NCI-H69 (cell line): ENCODE data around the gene HLA-DQB1.
"Not testable (repeated sequence)": the region's sequence is repeated elsewhere in the genome, so short reads cannot be mapped to it uniquely, and the experiment has no call there.

Source experiments
- DNase-seq: peaks from one replicate; lab custom pipeline; 2025; lab: John Stamatoyannopoulos, UW

The HLA-DQB1 gene

GRCh38 chr6:32662099-32662498 lies 4.4 kb downstream of the HLA-DQB1 start:
- DNase-seq: no peak

GRCh38 chr6:32659856-32660595 lies 6.4 kb downstream of the HLA-DQB1 start:
- DNase-seq: no peak

GRCh38 chr6:32658268-32658897 lies 8.1 kb downstream of the HLA-DQB1 start:
- DNase-seq: no peak

- DNase-seq: not testable (repeated sequence)
These were observed 8.6 kb downstream of the HLA-DQB1 start for GRCh38 chr6:32657819-32658218.

DNA sequence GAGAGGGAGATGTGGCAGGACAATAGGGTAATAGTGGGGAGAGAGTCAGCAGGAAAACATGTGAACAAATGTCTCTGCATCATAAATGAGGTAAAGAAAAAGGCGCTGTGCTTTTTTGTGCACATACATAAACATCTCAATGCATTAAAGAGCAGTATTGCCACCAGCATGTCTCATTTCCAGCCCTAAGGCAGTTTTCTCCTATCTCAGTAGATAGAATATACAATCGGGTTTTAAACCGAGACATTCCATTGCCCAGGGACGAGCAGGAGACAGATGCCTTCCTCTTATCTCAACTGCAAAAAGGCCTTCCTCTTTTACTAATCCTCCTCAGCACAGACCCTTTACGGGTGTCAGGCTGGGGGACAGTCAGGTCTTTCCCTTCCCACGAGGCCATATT lies 9.1 kb downstream of the HLA-DQB1 start:
- not testable (repeated sequence) for DNase-seq

GRCh38 chr6:32655203-32655710 lies 11.2 kb downstream of the HLA-DQB1 start:
- no peak for DNase-seq

DNA sequence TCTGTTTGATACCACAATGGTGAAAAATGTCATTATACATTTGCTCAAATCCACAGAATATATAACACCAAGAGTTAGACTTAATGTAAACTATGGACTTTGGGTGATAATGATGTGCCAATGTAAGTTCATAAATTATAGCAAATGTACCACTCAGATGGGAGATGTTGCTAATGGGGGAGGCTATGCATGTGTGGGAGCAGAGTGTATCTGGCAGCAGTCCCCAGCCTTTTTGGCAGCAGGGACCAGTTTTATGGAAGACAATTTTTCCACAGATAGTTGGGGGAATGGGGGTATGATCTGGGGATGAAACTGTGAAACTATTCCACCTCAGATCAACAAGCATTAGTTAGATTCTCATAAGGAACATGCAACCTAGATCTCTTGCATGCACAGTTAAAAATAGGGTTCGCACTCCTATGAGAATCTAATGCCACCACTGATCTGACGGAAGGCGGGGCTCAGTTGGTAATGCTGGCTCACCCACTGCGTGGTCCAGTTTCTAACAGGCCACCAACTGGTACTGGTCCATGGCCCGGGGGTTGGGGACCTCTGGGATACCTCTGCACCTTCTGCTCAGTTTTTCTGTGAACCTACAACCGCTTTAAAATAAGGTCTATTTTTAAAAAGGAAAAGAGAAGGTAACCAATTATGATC lies 21.3 kb downstream of the HLA-DQB1 start:
- no peak for DNase-seq

GRCh38 chr6:32643904-32644303 lies 22.6 kb downstream of the HLA-DQB1 start:
- DNase-seq: no peak

DNA sequence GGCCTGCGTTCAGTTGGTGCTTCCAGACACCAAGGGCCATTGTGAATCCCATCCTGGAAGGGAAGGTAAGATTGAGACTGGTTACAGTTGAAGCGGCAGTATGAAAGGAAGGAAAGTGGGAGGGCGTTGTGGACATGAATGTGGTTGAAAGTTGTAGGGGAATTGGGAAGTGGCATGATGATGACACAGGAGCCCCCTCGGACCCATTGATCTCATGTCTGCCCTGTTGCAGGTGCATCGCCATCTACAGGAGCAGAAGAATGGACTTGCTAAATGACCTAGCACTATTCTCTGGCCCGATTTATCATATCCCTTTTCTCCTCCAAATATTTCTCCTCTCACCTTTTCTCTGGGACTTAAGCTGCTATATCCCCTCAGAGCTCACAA lies 23.7 kb downstream of the HLA-DQB1 start:
- DNase-seq: no peak

- DNase-seq: not testable (repeated sequence)
These were observed 24.4 kb downstream of the HLA-DQB1 start for GRCh38 chr6:32641785-32642719.

DNA sequence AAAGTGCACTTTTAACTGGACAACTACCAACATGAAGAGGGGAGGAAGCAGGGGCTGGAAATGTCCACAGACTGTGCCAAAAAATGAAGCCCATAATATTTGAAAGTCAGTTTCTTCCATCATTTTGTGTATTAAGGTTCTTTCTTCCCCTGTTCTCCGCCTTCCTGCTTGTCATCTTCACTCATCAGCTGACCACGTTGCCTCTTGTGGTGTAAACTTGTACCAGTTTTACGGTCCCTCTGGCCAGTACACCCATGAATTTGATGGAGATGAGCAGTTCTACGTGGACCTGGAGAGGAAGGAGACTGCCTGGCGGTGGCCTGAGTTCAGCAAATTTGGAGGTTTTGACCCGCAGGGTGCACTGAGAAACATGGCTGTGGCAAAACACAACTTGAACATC lies 25.3 kb downstream of the HLA-DQB1 start:
- no peak for DNase-seq

GRCh38 chr6:32639440-32640394 lies 26.7 kb downstream of the HLA-DQB1 start:
- DNase-seq: no peak

DNA sequence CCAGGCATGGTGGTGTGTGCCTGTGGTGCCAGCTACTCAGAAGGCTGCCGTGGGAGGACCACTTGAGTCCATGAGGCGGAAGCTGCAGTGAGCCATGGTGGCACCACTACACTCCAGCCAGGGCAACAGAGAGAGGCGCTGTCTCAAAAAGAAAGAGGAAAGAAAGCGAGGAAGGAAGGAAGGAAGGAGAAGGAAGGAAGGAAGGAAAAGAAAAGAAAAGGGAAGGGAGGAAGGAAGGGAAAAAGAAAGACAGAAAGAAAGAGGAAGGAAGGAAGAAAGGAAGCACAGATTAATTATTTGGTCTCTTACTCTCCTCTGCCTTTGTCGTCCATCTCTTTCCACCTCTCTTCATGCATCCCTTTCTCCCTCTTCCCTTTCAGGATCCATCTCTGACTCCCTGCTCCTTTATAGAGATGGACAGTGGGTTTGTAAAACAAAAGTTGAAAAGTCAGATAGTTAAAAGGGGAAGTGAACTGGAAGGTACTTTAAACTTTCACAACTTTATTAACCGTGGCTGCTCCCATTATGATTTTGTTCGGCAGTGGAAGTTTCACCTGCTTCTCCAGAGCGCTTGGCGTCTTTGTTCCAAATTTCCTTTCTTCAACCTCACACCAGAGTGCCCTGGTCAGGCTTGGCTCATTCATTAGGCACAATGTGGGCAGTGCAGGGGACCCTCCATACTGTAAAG lies 27.8 kb downstream of the HLA-DQB1 start:
- no peak for DNase-seq

GRCh38 chr6:32637883-32638282 lies 28.6 kb downstream of the HLA-DQB1 start:
- no peak for DNase-seq

DNA sequence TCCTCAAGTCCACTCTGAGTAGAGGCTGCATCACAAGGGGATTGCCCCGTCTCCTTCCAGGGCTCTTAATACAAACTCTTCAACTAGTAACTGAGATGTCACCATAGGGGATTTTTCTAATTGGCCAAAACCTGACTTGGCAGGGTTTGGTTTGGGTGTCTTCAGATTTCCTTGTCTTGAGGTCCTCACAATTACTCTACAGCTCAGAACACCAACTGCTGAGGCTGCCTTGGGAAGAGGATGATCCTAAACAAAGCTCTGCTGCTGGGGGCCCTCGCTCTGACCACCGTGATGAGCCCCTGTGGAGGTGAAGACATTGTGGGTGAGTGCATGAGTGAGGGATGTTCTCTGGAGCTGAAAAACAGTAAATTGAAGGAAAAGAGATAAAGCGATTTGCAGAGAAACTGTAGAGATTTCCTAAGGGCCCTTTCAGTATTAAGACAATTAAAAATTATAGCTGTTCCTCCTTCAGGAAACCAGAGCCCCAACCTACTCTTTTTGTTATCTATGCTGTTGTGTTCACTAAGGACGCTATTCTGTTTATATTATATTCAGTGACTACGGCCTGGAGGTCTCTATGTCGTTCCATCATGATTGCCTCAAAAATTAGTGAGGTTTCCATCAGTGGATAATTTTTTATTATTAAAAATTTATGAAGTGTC lies 29.1 kb downstream of the HLA-DQB1 start, which contains the start of gene HLA-DQA1:
HLA-DQA1 (plus strand) TSS at position 188 of the 662 bp plus-strand sequence; CDS start at position 241, 53 bp downstream.
- DNase-seq: no peak

DNA sequence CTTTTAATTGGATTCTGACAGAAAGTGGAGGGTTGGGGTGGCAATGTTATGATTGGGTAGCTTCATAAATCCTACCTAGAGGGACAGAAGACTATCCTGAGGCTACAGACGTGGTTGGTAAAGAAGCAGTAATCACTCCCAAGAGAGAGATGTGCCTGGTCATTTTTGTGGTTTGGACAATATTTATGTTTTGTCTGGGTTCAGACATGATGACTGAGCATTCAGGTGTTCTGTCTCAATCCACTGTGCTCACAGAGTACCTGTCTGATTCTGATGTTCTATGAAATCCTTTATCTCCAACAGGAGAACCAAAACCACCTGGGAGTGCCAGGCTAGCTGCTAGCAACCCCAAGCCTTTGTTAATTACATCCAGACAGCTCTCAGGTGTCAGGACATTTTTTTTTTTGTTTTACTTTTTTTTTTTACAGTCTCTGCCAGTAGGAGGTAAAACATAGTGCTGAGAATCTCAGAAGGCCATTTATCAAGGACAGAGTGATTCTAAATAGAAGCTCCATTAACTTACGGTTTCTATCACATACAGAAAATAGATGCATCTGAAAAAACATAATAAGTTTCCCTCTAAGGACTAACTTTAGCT lies 30.8 kb downstream of the HLA-DQB1 start:
- no peak for DNase-seq

GRCh38 chr6:32629793-32630192 lies 36.7 kb downstream of the HLA-DQB1 start:
- DNase-seq: not testable (repeated sequence)

DNA sequence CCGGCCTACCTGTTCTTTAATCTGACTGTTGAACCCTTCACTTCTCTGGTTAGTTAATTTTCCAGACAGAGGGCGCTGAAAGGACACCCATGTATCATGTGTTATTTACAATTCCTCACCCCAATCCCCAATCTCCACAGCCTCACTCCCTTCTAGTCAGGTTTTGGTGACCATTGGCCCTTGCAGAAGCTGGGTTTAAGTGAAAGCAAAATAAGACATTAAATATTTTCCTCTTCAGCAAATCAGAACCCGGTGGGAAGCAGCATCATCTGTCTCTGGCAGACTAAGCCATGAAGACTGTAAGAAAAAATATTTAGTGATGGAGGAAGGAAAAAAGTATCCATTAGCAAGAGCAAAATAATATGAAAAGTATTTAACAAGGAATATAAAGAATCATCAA lies 38.6 kb downstream of the HLA-DQB1 start:
- no peak for DNase-seq

DNA sequence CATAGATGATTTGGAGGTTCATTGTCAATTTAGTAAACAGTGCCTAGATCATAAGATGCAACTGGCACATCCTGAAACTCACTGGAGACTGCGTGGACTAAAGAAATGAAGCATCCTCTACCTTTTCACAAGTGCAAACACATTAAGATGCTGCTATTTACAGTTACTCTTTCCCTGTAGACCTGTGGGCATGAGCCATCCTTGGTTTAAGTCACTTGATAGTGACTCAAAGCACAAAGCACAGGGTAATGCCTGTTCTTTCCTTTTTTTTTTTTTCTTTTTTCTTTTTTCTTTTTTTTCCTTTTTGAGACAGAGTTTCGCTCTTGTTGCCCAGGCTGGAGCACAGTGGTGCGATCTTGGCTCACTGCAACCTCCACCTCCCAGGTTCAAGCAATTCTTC lies 39.2 kb downstream of the HLA-DQB1 start:
- DNase-seq: no peak
